Activated CD4-positive, alpha-beta T cell treated with anti-CD3 and anti-CD28 coated beads, Interleukin-2, amount 50 U/mL, for 24 hours (primary cell): ENCODE data around the gene SYNJ2.

ENCODE experiments used
- DNase-seq, 2 donors: peaks; one replicate each; pipeline ENCODE4 v3.0.0-alpha.2; 2020; ENCODE audit warnings: low read depth in 1 of 2, low spot score in 1 of 2

Gene SYNJ2

GRCh38 chr6:158026901-158027589, 45.4 kb downstream of the SYNJ2 start:
- DNase-seq = no peak

GRCh38 chr6:158027590-158028285, 46.1 kb downstream of the SYNJ2 start:
- no peak for DNase-seq

GRCh38 chr6:158028421-158028820, 46.8 kb downstream of the SYNJ2 start:
- no peak for DNase-seq

- DNase-seq = no peak
Measured at GRCh38 chr6:158028876-158029275, 47.2 kb downstream of the SYNJ2 start.

DNA sequence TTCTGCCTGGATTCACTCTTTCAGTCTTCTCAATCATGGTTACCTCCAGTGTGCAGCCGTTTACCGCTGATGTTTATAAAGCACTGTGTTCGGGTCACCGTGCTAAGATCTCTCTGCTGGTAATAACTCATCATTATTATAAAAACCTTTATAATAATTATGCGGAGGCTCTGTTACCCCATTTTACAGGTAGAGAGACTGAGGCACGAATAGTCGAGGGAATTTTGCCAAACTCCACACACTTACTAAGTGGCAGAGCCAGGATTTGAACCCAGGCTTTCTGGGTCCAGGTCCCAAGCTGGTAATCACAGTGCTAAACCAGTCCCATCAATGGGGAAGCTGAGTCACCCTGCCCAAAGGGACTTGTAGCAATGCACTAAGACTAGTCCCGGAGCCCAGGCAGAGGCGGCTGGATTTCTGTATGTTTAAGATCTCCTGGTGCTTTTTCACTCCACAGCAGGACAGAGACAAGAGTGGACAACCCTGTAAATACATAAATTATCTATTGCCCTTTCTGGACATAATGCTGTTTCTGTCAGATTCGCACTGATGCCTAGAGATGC, 48.1 kb downstream of the SYNJ2 start:
- no peak for DNase-seq

GRCh38 chr6:158030380-158031300, 49.0 kb downstream of the SYNJ2 start:
- no peak for DNase-seq

DNA sequence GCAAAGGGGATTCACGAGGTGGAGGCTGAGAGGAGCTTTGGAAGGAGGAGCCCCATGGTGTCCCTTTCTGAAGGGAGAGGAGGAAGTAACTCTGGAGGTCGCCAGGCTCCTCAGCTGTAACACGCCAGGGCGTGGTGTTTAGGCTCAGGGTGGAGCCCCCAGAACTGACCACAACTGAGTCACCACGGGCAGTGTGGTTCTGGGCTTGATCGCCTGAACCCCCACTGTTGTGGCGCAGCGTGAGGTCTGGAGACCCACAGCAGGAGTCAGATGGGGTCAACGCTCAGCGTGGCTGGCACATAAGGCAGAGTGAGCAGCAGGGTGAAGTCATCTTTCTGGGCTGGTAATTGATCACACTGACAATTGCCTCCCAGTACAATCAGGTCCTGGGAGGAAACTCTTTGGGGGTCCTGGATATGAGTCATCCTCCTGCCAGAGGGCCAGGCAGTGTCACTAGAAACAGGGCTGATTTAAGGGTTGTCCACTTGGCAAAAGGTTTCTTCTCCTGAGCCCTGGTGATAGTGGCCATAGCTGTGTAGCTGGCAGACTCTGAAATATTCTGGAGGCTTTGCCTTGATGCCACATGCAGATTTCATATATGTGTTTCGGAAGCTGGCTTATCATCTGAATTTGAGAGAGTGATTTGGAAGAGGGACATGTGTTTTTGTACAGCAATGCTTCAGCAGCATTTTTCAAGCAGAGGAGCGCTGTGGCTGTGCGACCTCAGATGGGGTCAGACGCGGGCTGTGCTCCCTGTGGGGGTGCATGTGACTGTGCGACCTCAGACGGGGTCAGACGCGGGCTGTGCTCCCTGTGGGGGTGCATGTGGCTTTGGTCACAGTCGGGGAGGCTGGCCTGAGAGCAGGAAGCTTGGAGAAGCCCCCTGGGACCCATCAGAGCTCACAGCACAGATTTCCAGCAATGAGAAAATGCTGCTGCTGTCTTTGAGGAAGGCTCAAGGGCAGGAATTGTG, 50.0 kb downstream of the SYNJ2 start:
- no peak for DNase-seq

- DNase-seq = no peak
Measured at GRCh38 chr6:158032354-158032733, 50.7 kb downstream of the SYNJ2 start.

DNA sequence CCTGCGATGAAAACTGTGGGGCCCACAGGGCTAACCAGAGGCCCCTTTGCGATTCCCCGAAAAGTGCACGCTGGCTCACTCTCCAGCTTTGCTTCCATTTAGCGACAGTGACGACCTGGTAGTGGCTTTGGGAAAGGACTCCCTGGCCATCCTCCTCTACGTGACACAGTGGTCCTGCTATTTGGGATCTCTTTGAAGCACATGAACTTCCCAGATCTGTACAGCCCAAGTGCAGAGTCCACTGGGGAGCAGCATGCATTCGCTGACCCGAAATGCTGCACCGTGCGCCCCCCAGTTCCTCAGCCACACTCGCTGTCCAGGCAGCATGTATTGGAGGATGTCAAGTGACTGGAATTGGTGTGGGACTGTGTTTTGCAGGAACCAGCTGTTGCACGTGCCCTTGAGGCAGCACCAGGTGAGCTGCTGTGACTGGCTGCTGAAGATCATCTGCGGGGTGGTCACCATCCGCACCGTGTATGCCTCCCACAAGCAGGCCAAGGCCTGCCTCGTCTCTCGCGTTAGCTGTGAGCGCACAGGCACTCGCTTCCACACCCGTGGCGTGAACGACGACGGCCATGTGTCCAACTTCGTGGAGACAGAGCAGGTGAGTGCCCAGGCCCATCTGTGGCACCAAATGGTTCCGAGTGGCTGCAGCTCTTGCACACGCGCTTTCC, 51.6 kb downstream of the SYNJ2 start:
- no peak for DNase-seq

DNA sequence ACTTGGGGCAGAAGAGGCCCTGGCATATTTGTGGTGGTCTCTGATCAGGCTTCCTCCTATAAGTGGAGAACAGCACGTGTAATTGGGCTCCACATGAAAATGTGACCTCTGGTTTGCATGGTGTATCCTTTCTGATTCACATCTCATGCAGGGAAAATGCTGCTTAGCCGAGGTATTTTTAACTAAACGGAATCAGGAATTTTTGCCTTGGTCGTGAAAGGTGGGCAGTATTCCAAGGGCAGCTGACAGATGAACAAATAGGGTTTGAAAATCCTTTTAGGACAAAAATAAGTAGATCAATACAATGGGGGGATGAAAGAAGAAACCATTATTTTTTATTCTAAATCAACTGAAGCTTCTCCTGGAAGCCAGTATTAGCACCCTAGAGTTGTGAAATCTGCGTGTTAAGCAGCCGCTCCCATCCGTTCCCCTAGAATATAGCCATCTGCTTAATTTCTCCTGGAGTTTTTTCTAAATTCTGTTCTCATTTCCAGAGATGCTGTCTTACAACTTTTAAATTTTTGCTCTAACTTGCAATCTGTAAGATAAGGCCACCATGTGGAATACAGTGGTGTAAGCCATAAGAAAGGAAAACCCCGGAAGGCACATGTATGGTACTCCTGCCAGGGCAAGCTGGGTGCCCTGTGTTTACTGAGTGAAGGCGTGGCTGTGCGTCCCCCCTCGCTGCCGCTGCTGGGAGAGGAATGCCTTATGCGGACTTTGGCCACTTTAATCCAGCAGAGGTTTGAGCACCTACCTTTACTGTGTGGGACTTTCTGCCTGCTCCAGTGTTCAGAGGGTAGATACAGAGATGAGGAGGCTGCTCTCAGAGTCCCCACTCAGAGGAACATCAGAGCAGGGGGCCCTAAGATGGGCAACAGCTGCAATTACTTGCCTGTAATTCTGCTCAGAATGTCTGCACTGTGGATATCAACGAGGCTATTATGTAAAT, 52.4 kb downstream of the SYNJ2 start:
- DNase-seq = no peak

- no peak for DNase-seq
Measured at GRCh38 chr6:158036261-158036660, 54.6 kb downstream of the SYNJ2 start.

DNA sequence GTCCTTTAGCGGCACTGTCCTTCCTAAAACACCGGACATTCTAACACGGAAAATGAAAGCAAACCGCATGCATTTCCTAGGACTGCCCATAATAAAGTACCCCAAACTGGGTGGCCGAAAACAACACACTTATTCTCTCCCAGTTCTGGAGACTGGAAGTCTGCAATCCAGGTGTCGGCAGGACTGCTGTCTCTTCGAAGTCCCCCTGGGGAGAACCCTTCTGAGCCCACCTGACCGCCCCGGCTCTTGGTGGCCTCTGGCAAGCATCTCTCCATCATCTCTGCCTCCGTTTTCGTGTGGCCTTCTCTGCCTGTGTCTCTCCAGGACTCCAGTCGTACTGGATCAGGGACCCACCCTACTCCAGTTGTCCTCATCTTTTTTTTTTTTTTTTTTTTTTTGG, 55.4 kb downstream of the SYNJ2 start:
- no peak for DNase-seq

GRCh38 chr6:158037771-158038170, 56.1 kb downstream of the SYNJ2 start:
- DNase-seq = no peak

DNA sequence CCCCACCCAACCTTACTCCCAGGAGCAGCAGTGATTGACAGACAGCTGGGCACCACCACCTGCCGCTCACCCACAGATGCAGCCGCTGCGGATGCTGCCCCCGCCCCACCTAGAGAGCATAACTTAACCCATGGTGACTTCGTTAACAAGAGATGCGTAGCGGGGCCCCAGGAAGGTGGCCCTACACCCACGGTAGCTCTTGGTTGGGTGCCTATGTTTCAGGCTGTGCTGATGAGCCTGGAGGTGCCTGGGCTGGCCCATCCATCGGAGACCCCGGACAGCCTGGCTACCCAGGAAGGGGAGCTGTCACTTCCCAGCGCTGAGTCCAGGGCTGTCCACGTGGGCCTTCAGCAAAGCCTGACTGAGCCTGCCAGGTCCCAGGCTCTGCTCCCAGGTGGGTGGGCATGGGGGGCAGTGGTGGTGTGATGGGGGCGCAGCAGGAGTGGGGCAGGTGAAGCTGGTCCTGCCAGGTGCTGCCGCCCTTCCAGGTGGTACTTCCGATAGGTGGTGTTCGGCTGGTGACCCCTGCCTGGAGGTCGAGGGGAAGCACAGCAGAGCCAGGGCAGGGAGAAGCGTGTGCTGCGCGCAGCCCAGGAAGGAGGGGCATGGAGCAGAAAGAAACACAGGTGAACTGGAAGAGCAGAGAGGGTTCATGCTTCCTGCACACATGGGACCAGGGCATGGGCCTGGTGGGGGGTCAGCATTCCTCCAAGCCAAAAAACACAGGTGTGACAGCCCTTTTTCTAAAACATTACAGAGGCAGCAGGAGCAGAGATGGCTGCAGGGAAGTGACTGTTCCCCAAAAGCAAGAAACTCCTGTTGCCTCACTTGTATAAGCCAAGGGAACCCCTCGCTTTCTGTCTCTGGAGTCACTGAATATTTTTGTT, 56.9 kb downstream of the SYNJ2 start:
- no peak for DNase-seq

DNA sequence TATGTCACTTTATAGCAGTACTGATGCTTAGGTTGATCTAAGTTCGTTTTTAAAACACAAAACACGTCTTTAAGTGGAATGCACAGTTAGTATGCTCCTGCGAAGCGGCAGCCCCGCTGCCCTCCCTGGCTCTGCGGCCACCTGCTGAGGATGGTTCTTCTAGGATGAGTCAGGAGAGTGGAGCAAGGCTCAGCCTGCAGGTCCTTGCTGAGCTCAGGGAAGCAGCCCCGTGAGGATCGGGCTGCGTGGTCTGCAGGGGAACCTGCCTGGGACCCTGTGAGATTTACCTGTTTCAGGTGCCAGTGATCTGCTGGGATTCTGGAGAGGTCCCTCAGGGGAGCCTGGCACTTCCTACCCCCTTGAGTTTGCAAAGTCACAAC, 57.5 kb downstream of the SYNJ2 start:
- no peak for DNase-seq

GRCh38 chr6:158039571-158040050, 57.9 kb downstream of the SYNJ2 start:
- no peak for DNase-seq

DNA sequence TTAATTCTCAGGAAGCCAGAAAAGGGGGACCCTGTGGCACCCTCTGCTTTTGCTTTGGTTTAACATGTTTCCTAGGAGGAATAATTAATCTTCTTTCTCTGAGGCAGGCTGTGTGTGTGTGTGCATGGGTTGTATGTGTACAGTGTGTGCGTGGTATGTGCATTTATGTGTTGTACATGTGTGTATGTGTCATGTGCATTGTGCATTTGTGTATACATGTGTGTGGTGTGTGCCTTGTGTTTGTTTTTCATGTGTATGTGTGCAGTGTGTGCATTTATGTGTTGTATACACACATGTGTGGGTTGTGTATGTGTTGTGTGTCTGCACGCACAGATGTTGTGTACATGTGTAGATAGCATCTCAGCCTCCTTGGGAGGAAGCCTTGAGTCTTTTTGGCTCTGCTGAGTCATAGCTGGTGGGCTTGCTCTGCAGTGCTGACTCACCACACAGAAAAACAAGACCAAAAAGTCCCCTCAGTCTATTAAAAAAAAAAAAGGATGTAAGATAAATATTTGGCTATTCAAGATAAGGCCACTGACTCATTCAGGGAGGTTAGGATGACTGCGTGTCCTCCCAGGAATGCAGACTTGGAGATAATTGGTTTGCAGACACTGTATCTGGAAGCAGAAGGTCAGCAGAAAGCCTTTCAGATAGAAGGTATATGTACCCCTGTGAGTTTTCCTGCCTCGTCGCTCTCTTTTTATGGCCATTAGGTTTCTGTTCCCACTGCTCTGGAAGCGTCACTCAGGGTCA, 58.6 kb downstream of the SYNJ2 start:
- DNase-seq = peak in 1 of 2 donors; percentile 36
